Smooth muscle cell (in vitro differentiated cells): ENCODE data around the gene PDK4. TPM values are rescaled to one million over a fixed set of nuclear protein-coding genes. Genes with fewer than 3 reads are reported as not detected.

Experiments
- DNase-seq: peaks from one replicate; lab custom pipeline; 2025; ENCODE audit not compliant: unreplicated experiment; lab: John Stamatoyannopoulos, UW
- H2AFZ ChIP-seq: fragments of 200-600 bp; sonication (generic); 2 replicates; pipeline ENCODE4 v1.6.0; 2016; ENCODE audit warnings: antibody characterized with exemption, low read depth, mild to moderate bottlenecking
- H3F3A ChIP-seq: fragments of 200-600 bp; sonication (generic); 2 replicates; pipeline ENCODE4 v1.6.0; 2017; ENCODE audit warnings: antibody characterized with exemption, low read depth
- H3K27ac ChIP-seq: fragments of 200-600 bp; sonication (generic); 2 replicates; pipeline ENCODE4 v1.5.1; 2016; ENCODE audit warnings: low read depth, mild to moderate bottlenecking
- H3K27me3 ChIP-seq: fragments of 200-600 bp; sonication (generic); 2 replicates; pipeline ENCODE4 v1.6.1; 2016; ENCODE audit warnings: low read depth, mild to moderate bottlenecking
- H3K36me3 ChIP-seq: fragments of 200-600 bp; sonication (generic); 2 replicates; pipeline ENCODE4 v1.5.1; 2016; ENCODE audit warnings: low read depth
- H3K4me1 ChIP-seq: fragments of 200-600 bp; sonication (generic); 2 replicates; pipeline ENCODE4 v1.5.1; 2016; ENCODE audit warnings: low read depth
- H3K4me2 ChIP-seq: fragments of 200-600 bp; sonication (generic); 2 replicates; pipeline ENCODE4 v1.6.0; 2016; ENCODE audit warnings: mild to moderate bottlenecking
- H3K4me3 ChIP-seq: fragments of 200-600 bp; sonication (generic); 2 replicates; pipeline ENCODE4 v1.5.1; 2016; ENCODE audit warnings: mild to moderate bottlenecking
- H3K79me2 ChIP-seq: fragments of 200-600 bp; sonication (generic); 2 replicates; pipeline ENCODE4 v1.6.0; 2016; ENCODE audit warnings: low read depth, mild to moderate bottlenecking
- H3K9ac ChIP-seq: fragments of 200-600 bp; sonication (generic); 2 replicates; pipeline ENCODE4 v1.6.0; 2016; ENCODE audit warnings: low read depth
- H3K9me3 ChIP-seq: fragments of 200-600 bp; sonication (generic); replicated peaks from 2 replicates; pipeline ENCODE4 v1.5.1; 2016; ENCODE audit warnings: low read depth
- H4K20me1 ChIP-seq: fragments of 200-600 bp; sonication (generic); 2 replicates; pipeline ENCODE4 v1.6.0; 2016; ENCODE audit warnings: low read depth
- CTCF ChIP-seq: fragments of 200-600 bp; sonication (generic); IDR thresholded peaks from 2 replicates; pipeline ENCODE4 v1.5.1; 2017; ENCODE audit warnings: borderline replicate concordance, mild to moderate bottlenecking, antibody characterized with exemption; ENCODE audit not compliant: insufficient read depth, poor library complexity, severe bottlenecking
- whole genome bisulfite sequencing: methylation state at CpG from one replicate; pipeline ENCODE4 v1.1.7; 2016; ENCODE audit warnings: low lambda C conversion rate; 5-methylcytosine and 5-hydroxymethylcytosine counted together
- polyA plus RNA-seq: library from polyadenylated mRNA; unstranded; fragments of >200 nt; fragmentation: Nextera tagmentation; extraction: Ambion mirVana; gene quantifications from 2 replicates; pipeline ENCODE4 v1.2.1, GENCODE V29; 2016
- total RNA-seq: library from RNA; depleted of rRNA; stranded (reverse); fragments of >200 nt; gene quantifications from 2 replicates; pipeline ENCODE4 v1.2.3, GENCODE V29; 2014

PDK4 gene
- total and polyA plus RNA-seq, 2 experiments from 2014 or later = not detected

GRCh38 chr7:95621404-95621803, 25.1 kb upstream of the PDK4 start:
- WGBS = 88% methylated on average over 1 of the region's 1 CpG
- Histone ChIP-seq H3K9ac (no peak overlapping the region), H3K79me2 (no peaks in the 10 kb centered on the region)

GRCh38 chr7:95620631-95621030, 24.3 kb upstream of the PDK4 start:
- TF ChIP-seq CTCF = no peak
- Histone ChIP-seq H4K20me1 (no peaks in the 10 kb centered on the region), H3K36me3 (no peaks in the 10 kb centered on the region), H2AFZ (no peak overlapping the region), H3K27ac (no peak overlapping the region), H3K4me2 (no peak overlapping the region), H3F3A (no peaks in the 10 kb centered on the region), H3K79me2 (no peaks in the 10 kb centered on the region), H3K9ac (no peak overlapping the region), H3K4me1 (no peaks in the 10 kb centered on the region), H3K4me3 (no peak overlapping the region), H3K27me3 (peaks cover 17% of the 10 kb centered on the region), H3K9me3 (no peaks in the 10 kb centered on the region)
- DNase-seq = no peak
- 94% methylated on average over 3 of the region's 3 CpGs for WGBS

More at GRCh38 chr7:95621404-95621803, 25.1 kb upstream of the PDK4 start:
- no peak overlapping the region for H3K4me3 ChIP-seq
- no peaks in the 10 kb centered on the region for H3K36me3 ChIP-seq
- H3K9me3 ChIP-seq = no peaks in the 10 kb centered on the region
- no peak for TF ChIP-seq CTCF
- no peaks in the 10 kb centered on the region for H3F3A ChIP-seq
- H3K4me2 ChIP-seq = no peak overlapping the region
- DNase-seq = no peak
- H3K4me1 ChIP-seq = no peaks in the 10 kb centered on the region
- no peak overlapping the region for H3K27ac ChIP-seq
- no peaks in the 10 kb centered on the region for H4K20me1 ChIP-seq
- peaks cover 17% of the 10 kb centered on the region for H3K27me3 ChIP-seq
- H2AFZ ChIP-seq = no peak overlapping the region

GRCh38 chr7:95619921-95620320, 23.6 kb upstream of the PDK4 start:
- Histone ChIP-seq H3K36me3 (no peaks in the 10 kb centered on the region), H3K79me2 (no peaks in the 10 kb centered on the region), H3K9ac (no peak overlapping the region), H3K27ac (no peak overlapping the region), H4K20me1 (no peaks in the 10 kb centered on the region), H3K4me2 (no peak overlapping the region), H3F3A (no peaks in the 10 kb centered on the region), H3K9me3 (no peaks in the 10 kb centered on the region), H3K4me1 (no peaks in the 10 kb centered on the region), H2AFZ (no peak overlapping the region), H3K27me3 (peaks cover 17% of the 10 kb centered on the region), H3K4me3 (no peak overlapping the region)
- WGBS = 66% methylated on average over 1 of the region's 1 CpG
- no peak for TF ChIP-seq CTCF
- DNase-seq = no peak

GRCh38 chr7:95619517-95619916, 23.2 kb upstream of the PDK4 start:
- no peaks in the 10 kb centered on the region for H4K20me1 ChIP-seq
- H3K79me2 ChIP-seq = no peaks in the 10 kb centered on the region
- no peak overlapping the region for H3K4me3 ChIP-seq
- no peak overlapping the region for H2AFZ ChIP-seq
- H3F3A ChIP-seq = no peaks in the 10 kb centered on the region
- H3K4me2 ChIP-seq = no peak overlapping the region
- no peaks in the 10 kb centered on the region for H3K4me1 ChIP-seq
- H3K27me3 ChIP-seq = peaks cover 17% of the 10 kb centered on the region
- no peaks in the 10 kb centered on the region for H3K9me3 ChIP-seq
- DNase-seq = no peak
- H3K27ac ChIP-seq = no peak overlapping the region
- H3K9ac ChIP-seq = no peak overlapping the region
- no peak for TF ChIP-seq CTCF
- WGBS = 83% methylated on average over 2 of the region's 2 CpGs
- no peaks in the 10 kb centered on the region for H3K36me3 ChIP-seq
